IMR-90 (cell line): ENCODE measurements around the gene ADARB2.

Source experiments
- BHLHE40 ChIP-seq: fragments of 150-350 bp; IDR thresholded peaks from 2 replicates; pipeline ENCODE4 v1.6.1; 2016; ENCODE audit warnings: mild to moderate bottlenecking, low read depth, low read length
- CEBPB ChIP-seq: IDR thresholded peaks from 2 replicates; pipeline ENCODE4 v1.6.1; 2012; ENCODE audit warnings: low read depth, low read length, improper control_type of control experiment
- CHD1 ChIP-seq: IDR thresholded peaks from 2 replicates; pipeline ENCODE4 v1.6.1; 2012; ENCODE audit warnings: low read depth, low read length, improper control_type of control experiment
- CTCF ChIP-seq: conservative IDR thresholded peaks from 2 replicates; pipeline ENCODE4 v1.5.1; 2012; ENCODE audit warnings: mild to moderate bottlenecking, low read depth, low read length, improper control_type of control experiment
- ELK1 ChIP-seq: fragments of 150-350 bp; IDR thresholded peaks from 2 replicates; pipeline ENCODE4 v1.6.1; 2016; ENCODE audit warnings: low read depth, mild to moderate bottlenecking, low read length, moderate library complexity, borderline replicate concordance
- FOS ChIP-seq: fragments of 150-350 bp; IDR thresholded peaks from 2 replicates; pipeline ENCODE4 v1.6.1; 2016; ENCODE audit warnings: low read depth, low read length
- MAZ ChIP-seq: IDR thresholded peaks from 2 replicates; pipeline ENCODE4 v1.6.1; 2012; ENCODE audit warnings: low read depth, mild to moderate bottlenecking, low read length, improper control_type of control experiment, moderate library complexity, borderline replicate concordance
- MXI1 ChIP-seq: IDR thresholded peaks from 2 replicates; pipeline ENCODE4 v1.6.1; 2012; ENCODE audit warnings: low read depth, mild to moderate bottlenecking, low read length, moderate library complexity, borderline replicate concordance
- NFE2L2 ChIP-seq: fragments of 150-350 bp; IDR thresholded peaks from 2 replicates; pipeline ENCODE4 v1.6.1; 2016; ENCODE audit warnings: low read depth, mild to moderate bottlenecking, low read length
- POLR2A ChIP-seq: IDR thresholded peaks from 2 replicates; pipeline ENCODE4 v1.6.1; 2012; ENCODE audit warnings: mild to moderate bottlenecking, low read depth, low read length
- RAD21 ChIP-seq: IDR thresholded peaks from 2 replicates; pipeline ENCODE4 v1.6.1; 2012; ENCODE audit warnings: low read length, improper control_type of control experiment
- RCOR1 ChIP-seq: IDR thresholded peaks from 2 replicates; pipeline ENCODE4 v1.6.1; 2012; ENCODE audit warnings: mild to moderate bottlenecking, low read length, improper control_type of control experiment; ENCODE audit not compliant: insufficient replicate concordance
- RFX5 ChIP-seq: IDR thresholded peaks from 2 replicates; pipeline ENCODE4 v1.8.0; 2012; ENCODE audit warnings: low read depth, mild to moderate bottlenecking, low read length, moderate library complexity
- USF2 ChIP-seq: fragments of 150-350 bp; IDR thresholded peaks from 2 replicates; pipeline ENCODE4 v1.6.1; 2017; ENCODE audit warnings: mild to moderate bottlenecking, antibody characterized with exemption, low read length, low read depth

- TF ChIP-seq BHLHE40 (no peak), CTCF (no peak), NFE2L2 (no peak), MXI1 (no peak), POLR2A (no peak), RCOR1 (no peak), ELK1 (no peak), MAZ (no peak), RAD21 (no peak), CHD1 (no peak), CEBPB (no peak), FOS (no peak), RFX5 (no peak), USF2 (no peak)
These were observed 285.4 kb downstream of the ADARB2 start for GRCh38 chr10:1451941-1452340.
